EH (cell line): ENCODE results near the gene HIVEP1.
"Not testable (repeated sequence)": the region's sequence is repeated elsewhere in the genome, so short reads cannot be mapped to it uniquely, and the experiment has no call there.

Experiments used
- DNase-seq: peaks from one replicate; pipeline ENCODE4 v3.0.0-alpha.2; 2015; ENCODE audit warnings: low read depth

HIVEP1 gene

GRCh38 chr6:12158686-12159415 is 146.7 kb downstream of the HIVEP1 start:
- DNase-seq, result no peak

GRCh38 chr6:12160326-12160725 is 148.2 kb downstream of the HIVEP1 start:
- peak; percentile 73 for DNase-seq

GRCh38 chr6:12162213-12162612 is 150.1 kb downstream of the HIVEP1 start:
- DNase-seq, result no peak

GRCh38 chr6:12163149-12163548 is 151.0 kb downstream of the HIVEP1 start:
- no peak for DNase-seq

GRCh38 chr6:12163744-12164507 is 151.8 kb downstream of the HIVEP1 start:
- DNase-seq, result no peak

GRCh38 chr6:12164508-12164770 is 152.3 kb downstream of the HIVEP1 start:
- DNase-seq, result peak; percentile 51

- no peak for DNase-seq
Observed at GRCh38 chr6:12165297-12165696, 153.2 kb downstream of the HIVEP1 start.

- no peak for DNase-seq
Observed at GRCh38 chr6:12165722-12166280, 153.7 kb downstream of the HIVEP1 start.

- no peak for DNase-seq
Observed at GRCh38 chr6:12169377-12169776, 157.3 kb downstream of the HIVEP1 start.

GRCh38 chr6:12170351-12171092 is 158.4 kb downstream of the HIVEP1 start:
- DNase-seq, result no peak

GRCh38 chr6:12171717-12172116 is 159.6 kb downstream of the HIVEP1 start:
- no peak for DNase-seq

- no peak for DNase-seq
Observed at GRCh38 chr6:12172572-12172971, 160.5 kb downstream of the HIVEP1 start.

- DNase-seq, result no peak
Observed at GRCh38 chr6:12173181-12173580, 161.1 kb downstream of the HIVEP1 start.

GRCh38 chr6:12173661-12174060 is 161.5 kb downstream of the HIVEP1 start:
- no peak for DNase-seq

GRCh38 chr6:12174878-12175277 is 162.8 kb downstream of the HIVEP1 start:
- DNase-seq, result peak; percentile 31

GRCh38 chr6:12175626-12176025 is 163.5 kb downstream of the HIVEP1 start:
- no peak for DNase-seq

GRCh38 chr6:12176782-12177181 is 164.7 kb downstream of the HIVEP1 start:
- not testable (repeated sequence) for DNase-seq

GRCh38 chr6:12178521-12178920 is 166.4 kb downstream of the HIVEP1 start:
- no peak for DNase-seq

GRCh38 chr6:12181481-12181880 is 169.4 kb downstream of the HIVEP1 start:
- DNase-seq, result no peak

GRCh38 chr6:12182676-12183075 is 170.6 kb downstream of the HIVEP1 start:
- DNase-seq, result peak; percentile 72

- DNase-seq, result no peak
Observed at GRCh38 chr6:12185081-12185673, 173.1 kb downstream of the HIVEP1 start.

GRCh38 chr6:12186528-12186927 is 174.4 kb downstream of the HIVEP1 start:
- DNase-seq, result no peak
